ENCODE data around the gene SIPA1. TPM values are rescaled to one million over a fixed set of nuclear protein-coding genes. Genes with fewer than 3 reads are reported as not detected.
A peak's percentile ranks its signal among the peaks of the same experiment; 100 is the strongest.

Gene SIPA1
- total and polyA plus RNA-seq, 2 of the 13 experiments (the other 11 are each of a cell fraction or from before 2014, with no cell fraction given), result 5.8 to 7.7 TPM

GRCh38 chr11:65653229-65654225, 15.6 kb downstream of the SIPA1 start:
- POLR2A ChIA-PET, result interaction anchor here (0.6 to 4.3 kb wide), 26 partner anchors 7 to 398 kb away, joined by 3 to 78 read pairs (median 4); partner anchors contain the start of genes CCDC85B, FIBP, KAT5 and MAP3K11
- H3K4me1 ChIP-seq (ENCODE audit: insufficient read depth, low read length), result peaks cover 35% of the 10 kb centered on the region
- no peaks in the 10 kb centered on the region for H3K79me2 ChIP-seq (ENCODE audit: insufficient read depth, low read length)
- DNase-seq (ENCODE audit: low spot score) (peak; percentile 88), FAIRE-seq (peak; percentile 88), ATAC-seq (peak; percentile 69)
- H3K4me3 ChIP-seq (replicated peaks in 1 of 3; ENCODE audit: insufficient read depth in 1 of 3, low read depth in 2 of 3, low read length in 3 of 3), result peak overlapping the region; percentile 48 to 76 (median 54); a peak in 5 of 6 replicates
- H3K9me3 ChIP-seq (ENCODE audit: low read length), result no peaks in the 10 kb centered on the region
- H3K9ac ChIP-seq (ENCODE audit: insufficient read depth, low read depth, low read length), result peak overlapping the region; percentile 89
- H4K20me1 ChIP-seq (ENCODE audit: insufficient read depth, low read length), result no peaks in the 10 kb centered on the region
- H3K27ac ChIP-seq (ENCODE audit: extremely low read length, insufficient read depth, low read length), result peak overlapping the region; percentile 98
- H3K4me2 ChIP-seq (ENCODE audit: low read depth, low read length), result peak overlapping the region; percentile 98
- peaks cover 18 to 38% of the 10 kb centered on the region in 2 experiments for H3K36me3 ChIP-seq (replicated peaks in 1 of 2; ENCODE audit: control insufficient read depth in 1 of 2, insufficient read depth in 2 of 2, low read length in 2 of 2)
- no peak overlapping the region for H2AFZ ChIP-seq (ENCODE audit: low read length)
- WGBS (ENCODE audit: low lambda C conversion rate), result 6% methylated on average over 10 of the region's 12 CpGs
- in situ Hi-C loops (cut with HindIII; ENCODE audit: extremely low pct_ligation_motif_present, low pct_unique_long_range_greater_than_20kb) (no loop called here), intact Hi-C loops (cut with micrococcal nuclease; ENCODE audit: unreplicated experiment) (no loop called here)
- CTCF ChIA-PET (ENCODE audit: low intra/inter-chr PET ratio, low total read pairs), result no interaction called here
- BruUV-seq (replicated peaks), result no TSS peak
- no peaks in the 10 kb centered on the region for H3K27me3 ChIP-seq (ENCODE audit: control insufficient read depth in 1 of 2, insufficient read depth in 2 of 2, low read length in 2 of 2)
- TF ChIP-seq FOSL2 (CRISPR knock-in tag; IDR thresholded peaks at IDR 0.05), result 0 out of 2 replicates have a peak, but pooled peaks have one; percentile 5
- TF ChIP-seq HMG20A (CRISPR knock-in tag; IDR thresholded peaks at IDR 0.05; ENCODE audit: borderline replicate concordance), result no peak; the same call in 1 of the 2 replicates
- TF ChIP-seq ZSCAN25 (CRISPR knock-in tag; IDR thresholded peaks at IDR 0.05), result no peak
- no peak for TF ChIP-seq ZNF160 (CRISPR knock-in tag; IDR thresholded peaks at IDR 0.05)
- no peak for TF ChIP-seq ZNF749 (CRISPR knock-in tag; IDR thresholded peaks at IDR 0.05; ENCODE audit: borderline replicate concordance)
- TF ChIP-seq RELA (CRISPR knock-in tag; IDR thresholded peaks at IDR 0.05), result no peak
- 0 out of 2 replicates have a peak, but pooled peaks have one; percentile 13 for TF ChIP-seq ZNF234 (CRISPR knock-in tag; conservative IDR thresholded peaks at IDR 0.05)
- no peak for TF ChIP-seq ZBTB33 (CRISPR knock-in tag; IDR thresholded peaks at IDR 0.05)
- TF ChIP-seq ZNF737 (CRISPR knock-in tag; IDR thresholded peaks at IDR 0.05; ENCODE audit: borderline replicate concordance), result 0 out of 2 replicates have a peak, but pooled peaks have one; percentile 30
- 0 out of 2 replicates have a peak, but pooled peaks have one; percentile 36 for TF ChIP-seq ARID3A (IDR thresholded peaks at IDR 0.05; ENCODE audit: low read depth, low read length)
- no peak for TF ChIP-seq ZZZ3 (CRISPR knock-in tag; IDR thresholded peaks at IDR 0.05; ENCODE audit: borderline replicate concordance)
- peak in 1 of 2 experiments; percentile 65; a peak in 1 of 4 replicates for TF ChIP-seq HMGXB4 (CRISPR knock-in tag; IDR thresholded peaks at IDR 0.05; ENCODE audit: borderline replicate concordance in 1 of 2, low read depth in 1 of 2)
- peak; percentile 17 for TF ChIP-seq UBTF (CRISPR knock-in tag; IDR thresholded peaks at IDR 0.05)
